Liver (tissue), 9 donors: Measurements from ENCODE around the gene FRMPD4. TPM values are rescaled to one million over a fixed set of nuclear protein-coding genes. Genes with fewer than 3 reads are reported as not detected.

Source experiments
- DNase-seq: peaks from one replicate; pipeline ENCODE4 v3.0.0-alpha.2; 2017; ENCODE audit warnings: low spot score
- H3K27ac ChIP-seq, 2 donors: one replicate each; pipeline ENCODE4 v1.7.0; 2013; ENCODE audit warnings: inconsistent platforms in 2 of 2, low read length in 2 of 2, control low read depth in 1 of 2, low read depth in 1 of 2, mild to moderate bottlenecking in 1 of 2
- H3K27me3 ChIP-seq, 4 donors: one replicate each; pipeline versions ENCODE4 v1.6.1 to v1.7.0; 2013; ENCODE audit warnings: low read length in 3 of 4, inconsistent platforms in 1 of 4, mild to moderate bottlenecking in 1 of 4, moderate library complexity in 1 of 4; ENCODE audit not compliant: control insufficient read depth in 4 of 4, insufficient read depth in 4 of 4
- H3K36me3 ChIP-seq, 4 donors: one replicate each; pipeline versions ENCODE4 v1.6.1 to v1.7.0; 2013; ENCODE audit warnings: low read length in 3 of 4, mild to moderate bottlenecking in 3 of 4, low read depth in 1 of 4, moderate library complexity in 1 of 4; ENCODE audit not compliant: control insufficient read depth in 4 of 4, insufficient read depth in 3 of 4
- H3K4me1 ChIP-seq, 4 donors: one replicate each; pipeline versions ENCODE4 v1.6.1 to v1.7.0; 2013; ENCODE audit warnings: low read length in 3 of 4, mild to moderate bottlenecking in 3 of 4, moderate library complexity in 1 of 4; ENCODE audit not compliant: control insufficient read depth in 4 of 4, insufficient read depth in 4 of 4
- H3K4me3 ChIP-seq, 3 donors: one replicate each; pipeline versions ENCODE4 v1.6.1 to v1.7.0; 2013; ENCODE audit warnings: low read length in 3 of 3, control low read depth in 1 of 3, low read depth in 1 of 3, mild to moderate bottlenecking in 1 of 3
- H3K9ac ChIP-seq, 2 donors: one replicate each; pipeline ENCODE4 v1.7.0; 2013; ENCODE audit warnings: low read length in 2 of 2, mild to moderate bottlenecking in 2 of 2, moderate library complexity in 2 of 2, control low read depth in 1 of 2, low read depth in 1 of 2
- H3K9me3 ChIP-seq, 4 donors: one replicate each; pipeline versions ENCODE4 v1.6.1 to v1.7.0; 2013; ENCODE audit warnings: low read length in 3 of 4; ENCODE audit not compliant: control insufficient read depth in 4 of 4
- EGR1 ChIP-seq, 2 donors: IDR thresholded peaks; 2 replicates each; pipeline ENCODE4 v1.6.1; 2016 to 2018; ENCODE audit warnings: antibody characterized with exemption in 2 of 2, low read depth in 2 of 2
- FOXA1 ChIP-seq: IDR thresholded peaks from 2 replicates; pipeline ENCODE4 v1.6.1; 2016; ENCODE audit warnings: antibody characterized with exemption
- HNF4A ChIP-seq, 2 donors: conservative IDR thresholded peaks; 2 replicates each; pipeline ENCODE4 v1.6.1; 2016; ENCODE audit warnings: antibody characterized with exemption in 2 of 2, mild to moderate bottlenecking in 2 of 2
- HNF4G ChIP-seq: IDR thresholded peaks from 2 replicates; pipeline ENCODE4 v1.6.1; 2016; ENCODE audit warnings: antibody characterized with exemption
- JUND ChIP-seq, 2 donors: IDR thresholded peaks; 2 replicates each; pipeline ENCODE4 v1.6.1; 2016; ENCODE audit warnings: antibody characterized with exemption in 2 of 2
- RXRA ChIP-seq, 2 donors: IDR thresholded peaks; 2 replicates each; pipeline ENCODE4 v1.6.1; 2017 to 2018; ENCODE audit warnings: antibody characterized with exemption in 2 of 2, mild to moderate bottlenecking in 1 of 2
- SP1 ChIP-seq: IDR thresholded peaks from 2 replicates; pipeline ENCODE4 v1.6.1; 2018; ENCODE audit warnings: antibody characterized with exemption, mild to moderate bottlenecking
- TAF1 ChIP-seq: conservative IDR thresholded peaks from 2 replicates; pipeline ENCODE4 v1.6.1; 2016; ENCODE audit warnings: antibody characterized with exemption, mild to moderate bottlenecking
- WGBS: extraction: QIAGEN DNeasy Blood & Tissue Kit; methylation state at CpG from one replicate; pipeline ENCODE4 v1.1.7; 2013; 5-methylcytosine and 5-hydroxymethylcytosine counted together
- polyA plus RNA-seq, 2 donors: library from polyadenylated mRNA; stranded (reverse) in 1 of 2; unstranded in 1 of 2; fragments of 200-250 nt in 1 of 2; fragments of >200 nt in 1 of 2; fragmentation: Nextera tagmentation in 1 of 2; extraction: Ambion mirVana in 1 of 2; gene quantifications; one replicate each; pipeline versions ENCODE4 v1.2.1 to v1.2.3, GENCODE V29; 2013 to 2015
- total RNA-seq, 2 donors: library from RNA; depleted of rRNA; stranded (reverse); fragments of >200 nt; gene quantifications; one replicate each; pipeline ENCODE4 v1.2.3, GENCODE V29; 2014
- TF ChIP-seq, protein P1 (sequence below): fragments of 150-350 bp; IDR thresholded peaks from 2 replicates; pipeline ENCODE4 v1.5.1; 2017; ENCODE audit warnings: improper control_type of control experiment, low read depth, low read length; ENCODE audit not compliant: missing input control
- TF ChIP-seq, protein P2 (sequence below): IDR thresholded peaks from 2 replicates; pipeline ENCODE4 v1.6.1; 2016; ENCODE audit warnings: antibody characterized with exemption
- TF ChIP-seq, protein P3 (sequence below): IDR thresholded peaks from 2 replicates; pipeline ENCODE4 v1.6.1; 2016; ENCODE audit warnings: antibody characterized with exemption
- TF ChIP-seq, protein P4 (sequence below): IDR thresholded peaks from 2 replicates; pipeline ENCODE4 v1.6.1; 2016; ENCODE audit warnings: antibody characterized with exemption, mild to moderate bottlenecking
- donor health status: healthy.
- donor health status: healthy.
- donor health status: healthy.
- donor health status: healthy.
- donor health status: healthy.

Gene FRMPD4
- total and polyA plus RNA-seq, 4 donors, result 0.01 to 0.08 (median 0.03) TPM; not detected in 1

DNA sequence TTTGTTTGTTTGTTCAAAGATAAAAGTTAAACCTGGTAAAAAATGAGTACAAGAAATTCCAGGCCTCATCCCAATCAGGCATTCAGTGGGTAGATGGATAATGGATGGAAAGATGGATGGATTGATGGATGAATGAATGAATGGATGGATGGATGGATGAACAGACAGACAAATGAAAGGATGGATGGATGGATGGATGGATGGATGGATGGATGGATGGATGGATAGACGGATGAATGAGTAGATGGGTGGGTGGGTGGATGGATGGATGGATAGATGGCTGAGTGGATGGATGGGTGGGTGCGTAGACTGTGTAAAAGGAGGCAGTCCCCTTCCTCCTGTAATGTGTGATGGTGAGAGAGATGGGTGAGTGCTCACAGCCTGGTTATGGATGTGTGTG is 206.7 kb downstream of the FRMPD4 start:
- Histone ChIP-seq H3K27ac (no peak overlapping the region), H3K4me1 (no peaks in the 10 kb centered on the region), H3K36me3 (no peaks in the 10 kb centered on the region), H3K4me3 (no peak overlapping the region), H3K9ac (no peak overlapping the region), H3K27me3 (no peaks in the 10 kb centered on the region), H3K9me3 (no peaks in the 10 kb centered on the region)
- DNase-seq, result no peak
- WGBS, result 61% methylated on average over 2 of the region's 2 CpGs
- TF ChIP-seq SP1, result no peak
- TF ChIP-seq FOXA1, result no peak
- TF ChIP-seq TAF1, result no peak
- TF ChIP-seq, protein P1, sequence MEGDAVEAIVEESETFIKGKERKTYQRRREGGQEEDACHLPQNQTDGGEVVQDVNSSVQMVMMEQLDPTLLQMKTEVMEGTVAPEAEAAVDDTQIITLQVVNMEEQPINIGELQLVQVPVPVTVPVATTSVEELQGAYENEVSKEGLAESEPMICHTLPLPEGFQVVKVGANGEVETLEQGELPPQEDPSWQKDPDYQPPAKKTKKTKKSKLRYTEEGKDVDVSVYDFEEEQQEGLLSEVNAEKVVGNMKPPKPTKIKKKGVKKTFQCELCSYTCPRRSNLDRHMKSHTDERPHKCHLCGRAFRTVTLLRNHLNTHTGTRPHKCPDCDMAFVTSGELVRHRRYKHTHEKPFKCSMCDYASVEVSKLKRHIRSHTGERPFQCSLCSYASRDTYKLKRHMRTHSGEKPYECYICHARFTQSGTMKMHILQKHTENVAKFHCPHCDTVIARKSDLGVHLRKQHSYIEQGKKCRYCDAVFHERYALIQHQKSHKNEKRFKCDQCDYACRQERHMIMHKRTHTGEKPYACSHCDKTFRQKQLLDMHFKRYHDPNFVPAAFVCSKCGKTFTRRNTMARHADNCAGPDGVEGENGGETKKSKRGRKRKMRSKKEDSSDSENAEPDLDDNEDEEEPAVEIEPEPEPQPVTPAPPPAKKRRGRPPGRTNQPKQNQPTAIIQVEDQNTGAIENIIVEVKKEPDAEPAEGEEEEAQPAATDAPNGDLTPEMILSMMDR, result no peak
- TF ChIP-seq HNF4G, result no peak
- TF ChIP-seq, protein P2, sequence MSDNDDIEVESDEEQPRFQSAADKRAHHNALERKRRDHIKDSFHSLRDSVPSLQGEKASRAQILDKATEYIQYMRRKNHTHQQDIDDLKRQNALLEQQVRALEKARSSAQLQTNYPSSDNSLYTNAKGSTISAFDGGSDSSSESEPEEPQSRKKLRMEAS, result no peak
- no peak for TF ChIP-seq HNF4A (conservative IDR thresholded peaks at IDR 0.05)

DNA sequence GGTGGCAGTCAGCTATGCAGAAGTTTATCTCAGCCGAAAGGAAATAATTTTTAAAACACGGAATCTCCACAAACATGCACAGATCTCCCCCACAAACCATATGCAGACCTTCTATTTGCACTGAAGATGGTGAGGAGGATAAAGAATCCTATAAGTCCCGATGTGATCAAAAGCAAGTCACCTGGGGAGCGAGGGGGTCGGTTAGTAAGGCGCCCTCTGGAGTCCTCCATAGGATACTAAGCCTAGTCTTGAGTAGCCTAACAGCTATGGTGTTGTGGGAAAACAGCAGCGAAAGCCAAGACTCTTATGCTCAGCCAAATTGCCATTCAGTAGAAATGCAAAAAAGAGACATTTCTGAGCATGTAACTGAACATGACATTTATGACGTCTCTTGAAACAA is 210.9 kb downstream of the FRMPD4 start:
- TF ChIP-seq EGR1 (IDR thresholded peaks at IDR 0.05; ENCODE audit: low read depth in 2 of 2) (no peak), JUND (IDR thresholded peaks at IDR 0.05) (no peak), HNF4G (no peak), RXRA (IDR thresholded peaks at IDR 0.05) (no peak)
- TF ChIP-seq, protein P3, sequence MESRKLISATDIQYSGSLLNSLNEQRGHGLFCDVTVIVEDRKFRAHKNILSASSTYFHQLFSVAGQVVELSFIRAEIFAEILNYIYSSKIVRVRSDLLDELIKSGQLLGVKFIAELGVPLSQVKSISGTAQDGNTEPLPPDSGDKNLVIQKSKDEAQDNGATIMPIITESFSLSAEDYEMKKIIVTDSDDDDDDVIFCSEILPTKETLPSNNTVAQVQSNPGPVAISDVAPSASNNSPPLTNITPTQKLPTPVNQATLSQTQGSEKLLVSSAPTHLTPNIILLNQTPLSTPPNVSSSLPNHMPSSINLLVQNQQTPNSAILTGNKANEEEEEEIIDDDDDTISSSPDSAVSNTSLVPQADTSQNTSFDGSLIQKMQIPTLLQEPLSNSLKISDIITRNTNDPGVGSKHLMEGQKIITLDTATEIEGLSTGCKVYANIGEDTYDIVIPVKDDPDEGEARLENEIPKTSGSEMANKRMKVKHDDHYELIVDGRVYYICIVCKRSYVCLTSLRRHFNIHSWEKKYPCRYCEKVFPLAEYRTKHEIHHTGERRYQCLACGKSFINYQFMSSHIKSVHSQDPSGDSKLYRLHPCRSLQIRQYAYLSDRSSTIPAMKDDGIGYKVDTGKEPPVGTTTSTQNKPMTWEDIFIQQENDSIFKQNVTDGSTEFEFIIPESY, result no peak
- TF ChIP-seq, protein P2, result no peak
- TF ChIP-seq, protein P1, result no peak
- TF ChIP-seq, protein P4, sequence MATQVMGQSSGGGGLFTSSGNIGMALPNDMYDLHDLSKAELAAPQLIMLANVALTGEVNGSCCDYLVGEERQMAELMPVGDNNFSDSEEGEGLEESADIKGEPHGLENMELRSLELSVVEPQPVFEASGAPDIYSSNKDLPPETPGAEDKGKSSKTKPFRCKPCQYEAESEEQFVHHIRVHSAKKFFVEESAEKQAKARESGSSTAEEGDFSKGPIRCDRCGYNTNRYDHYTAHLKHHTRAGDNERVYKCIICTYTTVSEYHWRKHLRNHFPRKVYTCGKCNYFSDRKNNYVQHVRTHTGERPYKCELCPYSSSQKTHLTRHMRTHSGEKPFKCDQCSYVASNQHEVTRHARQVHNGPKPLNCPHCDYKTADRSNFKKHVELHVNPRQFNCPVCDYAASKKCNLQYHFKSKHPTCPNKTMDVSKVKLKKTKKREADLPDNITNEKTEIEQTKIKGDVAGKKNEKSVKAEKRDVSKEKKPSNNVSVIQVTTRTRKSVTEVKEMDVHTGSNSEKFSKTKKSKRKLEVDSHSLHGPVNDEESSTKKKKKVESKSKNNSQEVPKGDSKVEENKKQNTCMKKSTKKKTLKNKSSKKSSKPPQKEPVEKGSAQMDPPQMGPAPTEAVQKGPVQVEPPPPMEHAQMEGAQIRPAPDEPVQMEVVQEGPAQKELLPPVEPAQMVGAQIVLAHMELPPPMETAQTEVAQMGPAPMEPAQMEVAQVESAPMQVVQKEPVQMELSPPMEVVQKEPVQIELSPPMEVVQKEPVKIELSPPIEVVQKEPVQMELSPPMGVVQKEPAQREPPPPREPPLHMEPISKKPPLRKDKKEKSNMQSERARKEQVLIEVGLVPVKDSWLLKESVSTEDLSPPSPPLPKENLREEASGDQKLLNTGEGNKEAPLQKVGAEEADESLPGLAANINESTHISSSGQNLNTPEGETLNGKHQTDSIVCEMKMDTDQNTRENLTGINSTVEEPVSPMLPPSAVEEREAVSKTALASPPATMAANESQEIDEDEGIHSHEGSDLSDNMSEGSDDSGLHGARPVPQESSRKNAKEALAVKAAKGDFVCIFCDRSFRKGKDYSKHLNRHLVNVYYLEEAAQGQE, result no peak
- no peaks in the 10 kb centered on the region for H3K36me3 ChIP-seq
- peaks cover 0 to 3% (median 0%) of the 10 kb centered on the region in 4 donors for H3K27me3 ChIP-seq
- no peaks in the 10 kb centered on the region for H3K9me3 ChIP-seq
- no peak overlapping the region for H3K4me3 ChIP-seq
- H3K27ac ChIP-seq, result no peak overlapping the region
- no peak overlapping the region for H3K9ac ChIP-seq
- H3K4me1 ChIP-seq, result no peaks in the 10 kb centered on the region
- WGBS, result 44% methylated on average over 8 of the region's 8 CpGs
- DNase-seq, result no peak
